ENCODE data around the gene TNNI3. TPM values are rescaled to one million over a fixed set of nuclear protein-coding genes. Genes with fewer than 3 reads are reported as not detected.

TNNI3 gene
- total and polyA plus RNA-seq, 9 of the 15 experiments (the other 6 are each of a cell fraction or from before 2014, with no cell fraction given): 4.7 to 158 (median 42.0) TPM

GRCh38 chr19:55117663-55118391 lies 39.7 kb downstream of the TNNI3 start (continued):
- TF ChIP-seq, protein P1, sequence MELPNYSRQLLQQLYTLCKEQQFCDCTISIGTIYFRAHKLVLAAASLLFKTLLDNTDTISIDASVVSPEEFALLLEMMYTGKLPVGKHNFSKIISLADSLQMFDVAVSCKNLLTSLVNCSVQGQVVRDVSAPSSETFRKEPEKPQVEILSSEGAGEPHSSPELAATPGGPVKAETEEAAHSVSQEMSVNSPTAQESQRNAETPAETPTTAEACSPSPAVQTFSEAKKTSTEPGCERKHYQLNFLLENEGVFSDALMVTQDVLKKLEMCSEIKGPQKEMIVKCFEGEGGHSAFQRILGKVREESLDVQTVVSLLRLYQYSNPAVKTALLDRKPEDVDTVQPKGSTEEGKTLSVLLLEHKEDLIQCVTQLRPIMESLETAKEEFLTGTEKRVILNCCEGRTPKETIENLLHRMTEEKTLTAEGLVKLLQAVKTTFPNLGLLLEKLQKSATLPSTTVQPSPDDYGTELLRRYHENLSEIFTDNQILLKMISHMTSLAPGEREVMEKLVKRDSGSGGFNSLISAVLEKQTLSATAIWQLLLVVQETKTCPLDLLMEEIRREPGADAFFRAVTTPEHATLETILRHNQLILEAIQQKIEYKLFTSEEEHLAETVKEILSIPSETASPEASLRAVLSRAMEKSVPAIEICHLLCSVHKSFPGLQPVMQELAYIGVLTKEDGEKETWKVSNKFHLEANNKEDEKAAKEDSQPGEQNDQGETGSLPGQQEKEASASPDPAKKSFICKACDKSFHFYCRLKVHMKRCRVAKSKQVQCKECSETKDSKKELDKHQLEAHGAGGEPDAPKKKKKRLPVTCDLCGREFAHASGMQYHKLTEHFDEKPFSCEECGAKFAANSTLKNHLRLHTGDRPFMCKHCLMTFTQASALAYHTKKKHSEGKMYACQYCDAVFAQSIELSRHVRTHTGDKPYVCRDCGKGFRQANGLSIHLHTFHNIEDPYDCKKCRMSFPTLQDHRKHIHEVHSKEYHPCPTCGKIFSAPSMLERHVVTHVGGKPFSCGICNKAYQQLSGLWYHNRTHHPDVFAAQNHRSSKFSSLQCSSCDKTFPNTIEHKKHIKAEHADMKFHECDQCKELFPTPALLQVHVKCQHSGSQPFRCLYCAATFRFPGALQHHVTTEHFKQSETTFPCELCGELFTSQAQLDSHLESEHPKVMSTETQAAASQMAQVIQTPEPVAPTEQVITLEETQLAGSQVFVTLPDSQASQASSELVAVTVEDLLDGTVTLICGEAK (IDR thresholded peaks at IDR 0.05): peak; percentile 74
- TF ChIP-seq, protein P1 (CRISPR knock-in tag; IDR thresholded peaks at IDR 0.05): no peak
- TF ChIP-seq SP2 (IDR thresholded peaks at IDR 0.05; ENCODE audit: extremely low read depth, low read depth, low read length, poor library complexity, severe bottlenecking) (no peak), ETV6 (IDR thresholded peaks at IDR 0.05; ENCODE audit: borderline replicate concordance in 1 of 2, low read depth in 2 of 2, low read length in 1 of 2) (0 out of 4 replicates have a peak, but pooled peaks of 1 of the 2 experiments have one; percentile 29), ETV6 (CRISPR knock-in tag; IDR thresholded peaks at IDR 0.05; ENCODE audit: borderline replicate concordance) (no peak), SREBF1 (IDR thresholded peaks at IDR 0.05; ENCODE audit: borderline replicate concordance, low read depth, low read length) (peak; percentile 85; the same call in 1 of the 2 replicates), ZNF589 (CRISPR knock-in tag; IDR thresholded peaks at IDR 0.05; ENCODE audit: low read depth) (peak; percentile 75; the same call in 1 of the 2 replicates), ESRRB (CRISPR knock-in tag; IDR thresholded peaks at IDR 0.05; ENCODE audit: borderline replicate concordance) (no peak), ZNF695 (CRISPR knock-in tag; IDR thresholded peaks at IDR 0.05) (no peak), YY1 (IDR thresholded peaks at IDR 0.05; ENCODE audit: borderline replicate concordance in 1 of 3, control insufficient read depth in 1 of 3, extremely low read depth in 1 of 3, insufficient read depth in 3 of 3, insufficient read length in 1 of 3, insufficient replicate concordance in 2 of 3, low read depth in 1 of 3, low read length in 2 of 3) (peak in 2 of 3 experiments; percentile 55 to 86), FOXK2 (conservative IDR thresholded peaks at IDR 0.05 in 1 of 2, IDR thresholded peaks at IDR 0.05 in 1 of 2; ENCODE audit: low read depth in 2 of 2) (no peak; a peak in 1 of 4 replicates), NONO (IDR thresholded peaks at IDR 0.05; ENCODE audit: low read depth in 2 of 2, low read length in 1 of 2) (0 out of 4 replicates have a peak, but pooled peaks of 1 of the 2 experiments have one; percentile 10), PATZ1 (CRISPR knock-in tag; IDR thresholded peaks at IDR 0.05; ENCODE audit: borderline replicate concordance) (no peak), ETV5 (CRISPR knock-in tag; IDR thresholded peaks at IDR 0.05; ENCODE audit: low read depth) (no peak)
